Adrenal gland (tissue), 5 donors: ENCODE results near the gene SEMA6D.

Experiments
- CTCF ChIP-seq, 6 experiments: fragments of 450-650 bp in 4 of 6; fragments of 200-600 bp in 2 of 6; sonication (generic) in 1 of 6; IDR thresholded peaks; 1 replicate in 5 of 6; 2 replicates in 1 of 6; pipeline versions ENCODE4 v1.5.1 to v1.8.0; 2016 to 2021; ENCODE audit warnings: antibody characterized with exemption in 6 of 6, mild to moderate bottlenecking in 2 of 6, moderate library complexity in 1 of 6
- POLR2A ChIP-seq, 2 donors: fragments of 450-650 bp; IDR thresholded peaks; one replicate each; pipeline ENCODE4 v1.6.1; 2017; ENCODE audit warnings: antibody characterized with exemption in 2 of 2, mild to moderate bottlenecking in 2 of 2, moderate library complexity in 1 of 2
- donor health status: DM: no; HTN: no; CAD: no.

GRCh38 chr15:47778263-47778770, 61.0 kb downstream of the SEMA6D start:
- TF ChIP-seq CTCF (IDR thresholded peaks at IDR 0.05) (no peak), POLR2A (IDR thresholded peaks at IDR 0.05) (no peak)
